Muscle of arm (tissue), 12 donors: ENCODE measurements around the gene ROR1. TPM values are rescaled to one million over a fixed set of nuclear protein-coding genes. Genes with fewer than 3 reads are reported as not detected.
"Not testable (repeated sequence)": the region's sequence is repeated elsewhere in the genome, so short reads cannot be mapped to it uniquely, and the experiment has no call there.

ENCODE experiments used
- DNase-seq: peaks from one replicate; pipeline ENCODE4 v3.0.0-alpha.2; 2013
- polyA plus RNA-seq, 12 donors: library from polyadenylated mRNA; unstranded; fragments of 120-200 nt; gene quantifications; one replicate each; pipeline ENCODE4 v1.2.1, GENCODE V29; 2013; ENCODE audit not compliant: insufficient read length in 12 of 12

ROR1 gene
- polyA plus RNA-seq, 12 donors: 9.0 to 21.4 (median 11.9) TPM; not detected in 1

DNA sequence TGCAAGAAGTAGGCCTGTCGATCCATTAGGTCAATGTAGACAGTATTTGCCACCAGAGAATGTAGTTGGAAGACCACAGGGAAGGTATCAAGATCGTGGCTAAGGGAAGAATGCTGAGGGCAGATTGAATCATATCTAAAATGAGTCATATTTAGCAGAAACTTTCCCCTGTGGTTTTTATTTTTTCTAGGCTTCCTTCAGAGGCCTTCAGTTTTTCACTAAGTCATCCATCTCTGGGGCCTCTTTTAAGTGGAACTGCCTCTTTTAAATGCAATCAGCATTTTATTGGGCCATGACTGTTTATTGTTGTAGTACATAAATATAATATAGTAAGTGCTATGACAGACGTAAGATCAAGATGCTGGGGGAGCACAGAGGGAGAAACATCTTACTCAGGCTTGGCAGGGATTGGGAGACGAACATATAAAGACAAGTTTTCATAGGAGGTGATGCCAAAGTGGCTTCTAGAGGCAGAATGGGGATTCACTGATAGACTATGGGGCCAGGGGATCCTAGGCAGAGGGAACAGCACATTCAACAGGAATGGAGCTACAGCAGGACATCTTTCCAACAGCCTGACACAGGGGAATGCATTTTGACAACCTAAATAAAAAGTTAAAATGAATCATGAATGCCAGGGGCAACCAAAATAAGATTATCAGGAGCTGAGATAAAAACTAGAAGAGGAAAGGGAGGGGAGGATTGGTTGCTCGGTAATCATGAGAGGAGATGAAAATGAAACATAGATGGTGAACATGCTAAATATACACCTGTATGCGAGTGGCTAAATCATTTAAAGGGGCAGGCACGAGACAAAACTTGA is 449.7 kb downstream of the ROR1 start:
- no peak for DNase-seq

DNA sequence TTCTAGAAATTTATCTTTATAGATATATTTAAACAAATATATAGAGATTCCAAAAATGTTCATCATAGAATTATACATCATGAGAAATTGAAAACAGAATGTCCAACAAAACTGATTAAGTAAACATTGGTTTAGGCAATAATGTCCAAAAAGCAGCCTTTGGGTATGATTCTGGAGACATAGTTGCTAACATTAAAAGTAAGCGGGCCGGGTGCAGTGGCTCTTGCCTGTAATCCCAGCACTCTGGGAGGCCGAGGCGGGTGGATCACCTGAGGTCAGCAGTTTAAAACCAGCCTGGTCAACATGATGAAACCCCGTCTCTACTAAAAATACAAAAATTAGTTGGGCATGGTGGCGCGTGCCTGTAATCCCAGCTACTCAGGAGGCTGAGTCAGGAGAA is 450.4 kb downstream of the ROR1 start:
- not testable (repeated sequence) for DNase-seq

DNA sequence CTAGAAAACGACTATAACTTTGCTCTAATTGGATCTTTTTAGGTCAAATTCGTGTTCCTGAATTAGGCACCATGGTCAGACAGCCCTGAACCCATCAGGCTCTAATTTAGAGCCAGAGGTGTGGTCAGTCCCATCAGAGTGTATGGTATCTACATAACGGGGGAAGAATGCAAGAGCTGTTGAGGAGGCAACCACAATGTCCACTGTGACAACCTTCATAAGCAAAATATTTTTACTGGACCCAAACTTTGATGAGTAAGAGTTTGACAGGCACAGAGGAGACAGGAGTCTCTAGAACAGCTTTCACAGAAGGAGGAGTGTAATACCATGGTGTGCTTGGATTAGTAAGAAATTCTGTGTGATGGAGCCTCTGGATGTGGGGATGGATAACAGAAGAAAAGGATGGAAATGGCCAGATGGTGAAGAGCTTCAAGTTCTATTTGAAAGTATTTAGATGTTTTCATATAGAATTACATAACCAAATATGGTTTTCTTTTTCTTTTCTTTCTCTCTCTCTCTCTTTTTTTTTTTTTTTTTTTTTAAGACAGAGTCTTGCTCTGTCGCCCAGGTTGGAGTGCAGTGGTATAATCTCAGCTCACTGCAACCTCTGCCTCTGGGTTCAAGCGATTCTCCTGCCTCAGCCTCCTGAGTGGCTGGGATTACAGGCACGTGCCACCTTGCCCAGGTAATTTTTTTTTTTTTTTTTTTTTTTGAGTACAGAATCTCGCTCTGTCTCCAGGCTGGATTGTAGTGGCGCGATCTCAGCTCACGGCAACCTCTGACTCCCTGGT is 454.5 kb downstream of the ROR1 start:
- no peak for DNase-seq

DNA sequence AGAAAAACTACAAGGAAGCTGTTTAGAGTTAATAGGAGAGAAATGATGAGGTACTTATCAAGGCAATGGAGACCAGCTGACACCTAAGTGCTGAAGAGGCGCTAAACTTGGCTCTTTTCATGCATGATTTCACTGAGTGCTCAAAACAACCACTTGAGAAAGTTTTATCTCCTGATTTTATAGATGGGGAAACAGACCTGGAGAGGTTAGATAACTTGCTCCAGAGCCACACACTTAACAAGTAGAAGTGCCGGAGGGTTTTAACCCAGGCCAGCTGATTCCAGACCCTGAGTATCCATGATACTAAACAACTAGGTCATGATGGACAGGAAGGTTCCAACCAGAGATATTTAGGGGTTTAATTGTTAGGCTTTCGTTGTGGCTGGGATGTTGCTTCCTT is 455.5 kb downstream of the ROR1 start:
- DNase-seq: no peak

Other genes with a start within 250 kb of the ROR1 start
- 100 to 1,000 TPM in 1 of 12 donors, 10 to 100 TPM in 10, not detected in 1; 41.1 to 100 (median 60.2) TPM for gene PGM1, start 180.6 kb upstream of the ROR1 start, polyA plus RNA-seq